Osteocyte (in vitro differentiated cells): ENCODE results near the gene HYDIN. TPM values are rescaled to one million over a fixed set of nuclear protein-coding genes. Genes with fewer than 3 reads are reported as not detected.

ENCODE experiments used
- DNase-seq: peaks from one replicate; pipeline ENCODE4 v3.0.0; 2021; ENCODE audit warnings: mixed read lengths; ENCODE audit not compliant: unreplicated experiment; ENCODE audit errors: extremely low spot score
- H3K27ac Mint-ChIP-seq: one replicate; pipeline ENCODE4 v1.8.0; 2021; ENCODE audit warnings: mild to moderate bottlenecking, mixed read lengths; ENCODE audit not compliant: unreplicated experiment
- H3K27me3 Mint-ChIP-seq: one replicate; pipeline ENCODE4 v1.8.0; 2021; ENCODE audit warnings: mixed read lengths; ENCODE audit not compliant: unreplicated experiment
- H3K36me3 Mint-ChIP-seq: one replicate; pipeline ENCODE4 v1.8.0; 2021; ENCODE audit warnings: mixed read lengths; ENCODE audit not compliant: unreplicated experiment
- H3K4me1 Mint-ChIP-seq: one replicate; pipeline ENCODE4 v1.8.0; 2021; ENCODE audit warnings: mixed read lengths; ENCODE audit not compliant: unreplicated experiment
- H3K4me3 Mint-ChIP-seq: one replicate; pipeline ENCODE4 v1.8.0; 2021; ENCODE audit warnings: mild to moderate bottlenecking, moderate library complexity, mixed read lengths; ENCODE audit not compliant: unreplicated experiment
- H3K9me3 Mint-ChIP-seq: one replicate; pipeline ENCODE4 v1.8.0; 2021; ENCODE audit warnings: mixed read lengths; ENCODE audit not compliant: unreplicated experiment
- long read RNA-seq: library from polyadenylated mRNA; unstranded; transcript quantifications from one replicate; pipeline ENCODE4 v2.0.0, GENCODE V29; 2021
- total RNA-seq: library from RNA; stranded (reverse); gene quantifications from 2 replicates; pipeline ENCODE4 v1.2.1, GENCODE V29; 2021
- TF ChIP-seq, protein P1 (sequence below): fragments of 200-600 bp; sonication (generic); IDR thresholded peaks from 2 replicates; pipeline ENCODE4 v1.5.0; 2021; ENCODE audit warnings: antibody characterized with exemption, mild to moderate bottlenecking, moderate library complexity

Gene HYDIN
- total RNA-seq = not detected in 2 replicates
- long read RNA-seq = 0 reads

GRCh38 chr16:71230122-71230845 is at the start of gene HYDIN:
HYDIN (minus strand) TSS chr16:71230722; CDS start chr16:71186895, 43,827 bp downstream.
- no peak for DNase-seq
- TF ChIP-seq, protein P1, sequence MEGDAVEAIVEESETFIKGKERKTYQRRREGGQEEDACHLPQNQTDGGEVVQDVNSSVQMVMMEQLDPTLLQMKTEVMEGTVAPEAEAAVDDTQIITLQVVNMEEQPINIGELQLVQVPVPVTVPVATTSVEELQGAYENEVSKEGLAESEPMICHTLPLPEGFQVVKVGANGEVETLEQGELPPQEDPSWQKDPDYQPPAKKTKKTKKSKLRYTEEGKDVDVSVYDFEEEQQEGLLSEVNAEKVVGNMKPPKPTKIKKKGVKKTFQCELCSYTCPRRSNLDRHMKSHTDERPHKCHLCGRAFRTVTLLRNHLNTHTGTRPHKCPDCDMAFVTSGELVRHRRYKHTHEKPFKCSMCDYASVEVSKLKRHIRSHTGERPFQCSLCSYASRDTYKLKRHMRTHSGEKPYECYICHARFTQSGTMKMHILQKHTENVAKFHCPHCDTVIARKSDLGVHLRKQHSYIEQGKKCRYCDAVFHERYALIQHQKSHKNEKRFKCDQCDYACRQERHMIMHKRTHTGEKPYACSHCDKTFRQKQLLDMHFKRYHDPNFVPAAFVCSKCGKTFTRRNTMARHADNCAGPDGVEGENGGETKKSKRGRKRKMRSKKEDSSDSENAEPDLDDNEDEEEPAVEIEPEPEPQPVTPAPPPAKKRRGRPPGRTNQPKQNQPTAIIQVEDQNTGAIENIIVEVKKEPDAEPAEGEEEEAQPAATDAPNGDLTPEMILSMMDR = no peak
- H3K36me3 Mint-ChIP-seq = no peaks in the 10 kb centered on the region
- H3K27ac Mint-ChIP-seq = no peak within 1 kb of the TSS
- H3K4me3 Mint-ChIP-seq = peak within 1 kb of the TSS; percentile 61
- H3K27me3 Mint-ChIP-seq = peaks cover 9% of the 10 kb centered on the region
- peaks cover 19% of the 10 kb centered on the region for H3K9me3 Mint-ChIP-seq
- no peaks in the 10 kb centered on the region for H3K4me1 Mint-ChIP-seq

DNA sequence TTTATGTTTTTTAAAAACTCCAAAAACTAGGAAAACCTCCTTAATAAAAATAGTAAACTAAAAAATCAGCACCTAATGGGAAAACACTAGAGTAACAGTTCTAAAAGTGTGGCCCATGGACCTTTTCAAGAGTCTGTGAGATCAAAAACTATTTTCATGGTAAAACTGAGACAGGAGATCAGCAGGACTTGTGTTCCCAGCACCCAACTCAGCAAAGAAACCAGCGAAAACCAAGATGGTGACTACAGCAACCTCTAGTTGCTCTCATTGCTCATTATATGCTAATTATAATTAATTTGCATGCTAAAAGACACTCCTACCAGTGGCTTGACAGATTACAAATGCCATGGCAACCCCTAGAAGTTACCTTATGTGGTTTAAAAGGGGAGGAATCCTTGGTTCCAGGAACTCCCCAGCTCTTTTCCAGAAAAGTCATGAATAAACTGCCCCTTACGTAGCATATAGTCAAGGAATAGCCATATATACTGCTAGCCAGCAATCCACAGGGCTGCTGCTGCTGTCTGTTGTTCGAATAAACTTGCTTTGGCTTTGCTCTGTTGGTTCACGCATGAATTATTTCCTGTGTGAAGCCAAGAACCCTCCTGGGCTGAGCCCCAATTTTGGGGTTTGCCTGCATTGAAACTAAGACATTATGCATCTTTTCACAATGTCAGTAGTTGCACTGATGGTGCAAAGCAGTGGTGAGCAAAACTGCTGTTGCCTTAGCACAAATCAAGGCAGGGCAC is 46.2 kb upstream of the HYDIN start:
- no peak overlapping the region for H3K4me3 Mint-ChIP-seq
- no peaks in the 10 kb centered on the region for H3K27me3 Mint-ChIP-seq
- no peak overlapping the region for H3K27ac Mint-ChIP-seq
- H3K4me1 Mint-ChIP-seq = no peaks in the 10 kb centered on the region
- H3K9me3 Mint-ChIP-seq = peaks cover 15% of the 10 kb centered on the region
- H3K36me3 Mint-ChIP-seq = peaks cover 2% of the 10 kb centered on the region
- TF ChIP-seq, protein P1 = no peak
- no peak for DNase-seq

DNA sequence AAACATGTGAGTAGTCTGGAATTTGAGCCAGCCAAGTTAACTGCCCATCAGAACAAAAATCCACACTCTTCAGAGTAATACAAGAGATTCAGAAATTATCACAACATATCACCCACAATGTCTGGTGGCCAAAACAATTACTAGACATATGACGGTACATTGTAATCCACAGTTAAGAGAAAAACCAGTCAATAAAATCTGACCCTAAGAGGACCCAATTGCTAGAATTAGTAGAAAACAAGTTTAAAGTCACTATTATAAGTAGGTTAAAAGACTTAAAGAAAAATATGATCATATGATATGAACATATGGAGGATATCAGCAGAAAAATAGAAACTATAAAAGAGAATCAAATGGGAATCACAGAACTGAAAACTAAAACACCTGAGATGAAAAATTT is 42.9 kb upstream of the HYDIN start:
- H3K9me3 Mint-ChIP-seq = peaks cover 20% of the 10 kb centered on the region
- no peak overlapping the region for H3K4me3 Mint-ChIP-seq
- H3K4me1 Mint-ChIP-seq = no peaks in the 10 kb centered on the region
- H3K27ac Mint-ChIP-seq = no peak overlapping the region
- TF ChIP-seq, protein P1 = no peak
- H3K27me3 Mint-ChIP-seq = peaks cover 20% of the 10 kb centered on the region
- no peak for DNase-seq
- H3K36me3 Mint-ChIP-seq = no peaks in the 10 kb centered on the region

GRCh38 chr16:71264299-71264698 is 33.8 kb upstream of the HYDIN start:
- peaks cover 6% of the 10 kb centered on the region for H3K9me3 Mint-ChIP-seq
- H3K27ac Mint-ChIP-seq = no peak overlapping the region
- H3K36me3 Mint-ChIP-seq = no peaks in the 10 kb centered on the region
- H3K27me3 Mint-ChIP-seq = peaks cover 9% of the 10 kb centered on the region
- no peaks in the 10 kb centered on the region for H3K4me1 Mint-ChIP-seq
- TF ChIP-seq, protein P1 = no peak
- no peak overlapping the region for H3K4me3 Mint-ChIP-seq
- no peak for DNase-seq

DNA sequence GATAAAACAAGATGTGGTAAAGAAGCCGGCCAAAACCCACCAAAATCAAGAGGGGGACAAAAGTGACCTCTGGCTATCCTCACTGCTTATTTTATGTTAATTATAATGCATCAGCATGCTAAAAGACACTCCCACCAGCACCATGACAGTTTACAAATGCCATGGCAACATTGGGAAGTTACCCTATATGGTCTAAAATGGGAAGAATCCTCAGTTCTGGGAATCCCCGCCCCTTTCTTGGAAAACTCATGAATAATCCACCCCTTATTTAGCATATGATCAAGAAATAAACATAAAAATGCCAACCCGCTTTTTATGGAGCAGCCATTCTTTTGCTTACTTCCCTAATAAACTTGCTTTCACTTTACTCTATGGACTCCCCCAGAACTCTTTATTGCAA is 33.1 kb upstream of the HYDIN start:
- TF ChIP-seq, protein P1 = no peak
- no peaks in the 10 kb centered on the region for H3K4me1 Mint-ChIP-seq
- no peaks in the 10 kb centered on the region for H3K36me3 Mint-ChIP-seq
- no peak overlapping the region for H3K27ac Mint-ChIP-seq
- no peak for DNase-seq
- no peak overlapping the region for H3K4me3 Mint-ChIP-seq
- H3K27me3 Mint-ChIP-seq = peaks cover 5% of the 10 kb centered on the region
- peaks cover 3% of the 10 kb centered on the region for H3K9me3 Mint-ChIP-seq
